Gastrocnemius medialis (tissue), 4 donors: ENCODE measurements around the gene C11orf91.

ENCODE experiments used
- CTCF ChIP-seq, 5 experiments: fragments of 450-650 bp in 3 of 5; fragments of 200-600 bp in 2 of 5; sonication (generic) in 2 of 5; IDR thresholded peaks in 4 of 5; conservative IDR thresholded peaks in 1 of 5; 1 replicate in 4 of 5; 2 replicates in 1 of 5; pipeline ENCODE4 v1.5.1; 2016 to 2019; ENCODE audit warnings: antibody characterized with exemption in 5 of 5, mild to moderate bottlenecking in 3 of 5, moderate library complexity in 3 of 5
- POLR2A ChIP-seq, 2 donors: fragments of 450-650 bp; IDR thresholded peaks; one replicate each; pipeline ENCODE4 v1.6.1; 2017; ENCODE audit warnings: antibody characterized with exemption in 2 of 2, mild to moderate bottlenecking in 2 of 2, moderate library complexity in 2 of 2

GRCh38 chr11:33721426-33721825, 20.8 kb upstream of the C11orf91 start:
- TF ChIP-seq POLR2A (IDR thresholded peaks at IDR 0.05) (no peak), CTCF (IDR thresholded peaks at IDR 0.05 in 4 of 5, conservative IDR thresholded peaks at IDR 0.05 in 1 of 5) (no peak)
